Measurements from ENCODE around the gene SLC66A3.

Gene SLC66A3

GRCh38 chr2:11220445-11220844 lies 65.2 kb downstream of the SLC66A3 start:
- no peak for DNase-seq

GRCh38 chr2:11222845-11223244 lies 67.6 kb downstream of the SLC66A3 start:
- DNase-seq = no peak

- no peak for DNase-seq
These were observed 69.6 kb downstream of the SLC66A3 start for GRCh38 chr2:11224887-11225286.

- DNase-seq = no peak
These were observed 72.3 kb downstream of the SLC66A3 start for GRCh38 chr2:11227595-11227994.
